Stomach (tissue), 9 donors: ENCODE measurements around the gene PPP5C. TPM values are rescaled to one million over a fixed set of nuclear protein-coding genes. Genes with fewer than 3 reads are reported as not detected.

Source experiments
- DNase-seq, 2 donors: peaks; one replicate each; pipeline versions ENCODE4 v3.0.0 to v3.0.0-alpha.2; 2013 to 2019
- H3K27ac ChIP-seq, 5 donors: fragments of 200-600 bp in 4 of 5; sonication (generic) in 4 of 5; one replicate each; pipeline ENCODE4 v1.5.1; 2013 to 2019; ENCODE audit warnings: mild to moderate bottlenecking in 1 of 5, moderate library complexity in 1 of 5
- H3K27me3 ChIP-seq, 3 donors: fragments of 200-600 bp; sonication (generic); one replicate each; pipeline ENCODE4 v1.5.1; 2017 to 2019; ENCODE audit warnings: mixed run types in 1 of 3
- H3K36me3 ChIP-seq, 4 donors: fragments of 200-600 bp; sonication (generic); 1 replicate in 3 of 4; 2 replicates in 1 of 4; pipeline ENCODE4 v1.5.1; 2016 to 2019
- H3K4me1 ChIP-seq, 4 donors: fragments of 200-600 bp; sonication (generic); one replicate each; pipeline ENCODE4 v1.5.1; 2016 to 2019
- H3K4me3 ChIP-seq, 4 donors: fragments of 200-600 bp; sonication (generic) in 3 of 4; one replicate each; pipeline ENCODE4 v1.5.1; 2016 to 2019; ENCODE audit warnings: mild to moderate bottlenecking in 1 of 4
- H3K9me3 ChIP-seq, 4 donors: fragments of 200-600 bp; sonication (generic); one replicate each; pipeline ENCODE4 v1.5.1; 2016 to 2019
- EP300 ChIP-seq: sonication (generic); formaldehyde crosslinking; IDR thresholded peaks from one replicate; pipeline ENCODE4 v1.6.1; 2017; ENCODE audit warnings: antibody characterized with exemption
- POLR2A ChIP-seq, 4 donors: fragments of 450-650 bp; IDR thresholded peaks; one replicate each; pipeline ENCODE4 v1.6.1; 2016; ENCODE audit warnings: antibody characterized with exemption in 4 of 4, control low read depth in 2 of 4, mild to moderate bottlenecking in 1 of 4, moderate library complexity in 1 of 4
- POLR2AphosphoS5 ChIP-seq, 3 donors: sonication (generic); formaldehyde crosslinking; IDR thresholded peaks; one replicate each; pipeline ENCODE4 v1.6.1; 2016; ENCODE audit warnings: antibody characterized with exemption in 3 of 3
- WGBS, 5 donors: extraction: QIAGEN DNeasy Blood & Tissue Kit in 3 of 5; methylation state at CpG; one replicate each; pipeline versions ENCODE4 v1.1.5 to v1.1.7; 2013 to 2018; 5-methylcytosine and 5-hydroxymethylcytosine counted together
- intact Hi-C: fragments of 100-400 bp; cut with DNase I; formaldehyde crosslinking; loops from one replicate; pipeline ENCODE4 v1.15.1; 2023; ENCODE audit warnings: low total_unique reads
- polyA plus RNA-seq, 3 donors: library from polyadenylated mRNA; stranded (reverse); fragments of 200-250 nt; gene quantifications; one replicate each; pipeline ENCODE4 v1.2.3, GENCODE V29; 2013
- total RNA-seq, 5 donors: library from RNA; depleted of rRNA; stranded (reverse); fragments of >200 nt; gene quantifications; one replicate each; pipeline versions ENCODE4 v1.1.0 to v1.2.3, GENCODE V29; 2014 to 2016
- TF ChIP-seq, protein P1 (sequence below), 7 experiments: fragments of 450-650 bp in 4 of 7; fragments of 200-600 bp in 3 of 7; sonication (generic) in 3 of 7; IDR thresholded peaks; one replicate each; pipeline ENCODE4 v1.5.1; 2016 to 2019; ENCODE audit warnings: antibody characterized with exemption in 7 of 7, control low read depth in 2 of 7, mild to moderate bottlenecking in 1 of 7
- donor health status: healthy with polysubstance abuse.
- donor health status: Bipolar disorder and iron deficiency.
- donor health status: healthy.

The PPP5C gene
- total and polyA plus RNA-seq, 8 donors = 29.6 to 124 (median 63.4) TPM

DNA sequence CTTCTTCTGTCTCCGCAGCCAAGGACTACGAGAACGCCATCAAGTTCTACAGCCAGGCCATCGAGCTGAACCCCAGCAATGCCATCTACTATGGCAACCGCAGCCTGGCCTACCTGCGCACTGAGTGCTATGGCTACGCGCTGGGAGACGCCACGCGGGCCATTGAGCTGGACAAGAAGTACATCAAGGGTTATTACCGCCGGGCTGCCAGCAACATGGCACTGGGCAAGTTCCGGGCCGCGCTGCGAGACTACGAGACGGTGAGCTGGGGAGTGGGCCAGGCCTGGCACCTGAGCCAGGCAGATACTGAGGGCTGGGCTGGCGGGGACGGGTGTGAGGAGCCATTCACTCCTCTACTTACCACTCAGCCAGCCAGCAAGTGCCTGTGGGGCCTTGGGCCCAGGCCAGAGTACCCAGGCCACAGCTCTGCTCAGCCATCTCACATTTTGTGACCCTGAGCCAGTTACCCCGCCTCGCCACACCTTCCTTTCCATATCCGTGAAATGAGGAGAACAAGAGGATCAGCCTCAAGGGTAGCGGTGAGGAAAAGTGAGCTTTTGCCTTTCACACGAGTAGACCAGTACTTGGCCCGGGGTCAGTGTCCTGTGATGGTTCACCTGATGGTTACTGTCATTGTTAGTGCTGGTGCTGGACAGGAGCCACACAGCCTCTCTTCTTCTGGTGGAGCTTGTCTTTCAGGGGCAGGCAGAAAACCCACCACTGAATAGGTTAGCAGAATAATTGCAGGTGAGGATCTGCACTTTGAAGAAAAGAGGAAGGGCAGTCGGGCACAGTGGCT is 7.0 kb downstream of the PPP5C start:
- Histone ChIP-seq H3K4me1 (peaks cover 29 to 81% (median 71%) of the 10 kb centered on the region in 4 donors), H3K27ac (no peak overlapping the region), H3K36me3 (peaks cover 34 to 60% (median 56%) of the 10 kb centered on the region in 4 donors), H3K4me3 (no peak overlapping the region), H3K9me3 (no peaks in the 10 kb centered on the region), H3K27me3 (no peaks in the 10 kb centered on the region)
- DNase-seq = peak in 1 of 2 donors; percentile 83
- no peak for TF ChIP-seq EP300
- no peak for TF ChIP-seq POLR2A (IDR thresholded peaks at IDR 0.05)
- no peak for TF ChIP-seq POLR2AphosphoS5 (IDR thresholded peaks at IDR 0.05)
- TF ChIP-seq, protein P1, sequence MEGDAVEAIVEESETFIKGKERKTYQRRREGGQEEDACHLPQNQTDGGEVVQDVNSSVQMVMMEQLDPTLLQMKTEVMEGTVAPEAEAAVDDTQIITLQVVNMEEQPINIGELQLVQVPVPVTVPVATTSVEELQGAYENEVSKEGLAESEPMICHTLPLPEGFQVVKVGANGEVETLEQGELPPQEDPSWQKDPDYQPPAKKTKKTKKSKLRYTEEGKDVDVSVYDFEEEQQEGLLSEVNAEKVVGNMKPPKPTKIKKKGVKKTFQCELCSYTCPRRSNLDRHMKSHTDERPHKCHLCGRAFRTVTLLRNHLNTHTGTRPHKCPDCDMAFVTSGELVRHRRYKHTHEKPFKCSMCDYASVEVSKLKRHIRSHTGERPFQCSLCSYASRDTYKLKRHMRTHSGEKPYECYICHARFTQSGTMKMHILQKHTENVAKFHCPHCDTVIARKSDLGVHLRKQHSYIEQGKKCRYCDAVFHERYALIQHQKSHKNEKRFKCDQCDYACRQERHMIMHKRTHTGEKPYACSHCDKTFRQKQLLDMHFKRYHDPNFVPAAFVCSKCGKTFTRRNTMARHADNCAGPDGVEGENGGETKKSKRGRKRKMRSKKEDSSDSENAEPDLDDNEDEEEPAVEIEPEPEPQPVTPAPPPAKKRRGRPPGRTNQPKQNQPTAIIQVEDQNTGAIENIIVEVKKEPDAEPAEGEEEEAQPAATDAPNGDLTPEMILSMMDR (IDR thresholded peaks at IDR 0.05) = no peak
- intact Hi-C loops = no loop called here
- WGBS, 5 donors = 70 to 94% (median 76%) methylated on average over 21 to 28 of the region's 28 CpGs

DNA sequence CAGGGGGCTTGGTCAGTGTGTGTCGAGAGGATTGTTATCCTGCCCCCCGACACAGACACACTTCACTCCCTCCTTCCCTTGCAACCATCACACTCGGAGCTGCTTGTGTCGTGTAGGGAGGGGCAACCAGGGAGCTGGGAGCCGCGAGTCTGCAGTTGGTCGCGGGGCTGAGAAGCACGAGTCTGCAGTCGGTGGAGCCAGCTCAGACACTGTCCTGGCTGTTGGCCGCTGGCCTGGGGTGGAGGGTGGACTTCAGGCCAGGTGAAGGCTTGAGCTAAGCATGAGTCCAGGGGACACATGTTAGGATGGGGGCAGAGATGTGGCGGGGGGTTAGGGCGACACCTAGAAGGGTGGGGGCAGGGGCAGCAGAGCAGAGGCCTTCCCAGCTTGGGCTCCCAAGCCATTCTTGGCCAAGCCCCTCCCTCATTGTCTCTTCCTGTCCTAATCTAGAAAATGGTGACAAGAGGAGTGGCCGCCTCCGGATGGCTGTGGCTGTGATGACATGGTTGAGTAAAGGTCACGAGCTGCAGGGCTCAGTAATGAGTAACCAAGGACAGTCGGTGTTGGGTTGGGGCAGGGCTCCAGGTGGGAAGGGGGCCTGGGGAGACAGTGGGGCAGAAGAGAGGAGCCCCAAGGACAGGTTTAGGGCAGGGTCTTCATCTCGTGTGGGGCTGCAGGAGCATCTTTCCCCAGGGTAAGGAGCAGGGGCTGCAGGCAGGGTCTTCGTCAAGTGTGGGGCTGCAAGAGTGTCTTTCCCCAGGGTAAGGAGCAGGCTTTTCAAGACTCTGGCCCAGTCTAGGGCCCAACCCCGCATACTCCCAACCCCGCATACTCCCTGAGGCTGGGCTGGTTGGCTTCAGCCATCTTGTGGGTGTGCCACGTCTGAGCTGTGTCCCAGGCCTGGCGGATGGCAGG is 8.6 kb downstream of the PPP5C start:
- H3K4me1 ChIP-seq = peaks cover 14 to 72% (median 56%) of the 10 kb centered on the region in 4 donors
- H3K9me3 ChIP-seq = no peaks in the 10 kb centered on the region
- H3K27me3 ChIP-seq = no peaks in the 10 kb centered on the region
- no peak for DNase-seq
- H3K36me3 ChIP-seq = peaks cover 34 to 70% (median 58%) of the 10 kb centered on the region in 4 donors
- WGBS, 5 donors = 73 to 78% (median 76%) methylated on average over 19 to 23 of the region's 23 CpGs
- intact Hi-C loops = no loop called here
- no peak for TF ChIP-seq EP300
- TF ChIP-seq, protein P1 (IDR thresholded peaks at IDR 0.05) = no peak
- no peak for TF ChIP-seq POLR2AphosphoS5 (IDR thresholded peaks at IDR 0.05)
- TF ChIP-seq POLR2A (IDR thresholded peaks at IDR 0.05) = no peak
- no peak overlapping the region for H3K4me3 ChIP-seq
- H3K27ac ChIP-seq = no peak overlapping the region

DNA sequence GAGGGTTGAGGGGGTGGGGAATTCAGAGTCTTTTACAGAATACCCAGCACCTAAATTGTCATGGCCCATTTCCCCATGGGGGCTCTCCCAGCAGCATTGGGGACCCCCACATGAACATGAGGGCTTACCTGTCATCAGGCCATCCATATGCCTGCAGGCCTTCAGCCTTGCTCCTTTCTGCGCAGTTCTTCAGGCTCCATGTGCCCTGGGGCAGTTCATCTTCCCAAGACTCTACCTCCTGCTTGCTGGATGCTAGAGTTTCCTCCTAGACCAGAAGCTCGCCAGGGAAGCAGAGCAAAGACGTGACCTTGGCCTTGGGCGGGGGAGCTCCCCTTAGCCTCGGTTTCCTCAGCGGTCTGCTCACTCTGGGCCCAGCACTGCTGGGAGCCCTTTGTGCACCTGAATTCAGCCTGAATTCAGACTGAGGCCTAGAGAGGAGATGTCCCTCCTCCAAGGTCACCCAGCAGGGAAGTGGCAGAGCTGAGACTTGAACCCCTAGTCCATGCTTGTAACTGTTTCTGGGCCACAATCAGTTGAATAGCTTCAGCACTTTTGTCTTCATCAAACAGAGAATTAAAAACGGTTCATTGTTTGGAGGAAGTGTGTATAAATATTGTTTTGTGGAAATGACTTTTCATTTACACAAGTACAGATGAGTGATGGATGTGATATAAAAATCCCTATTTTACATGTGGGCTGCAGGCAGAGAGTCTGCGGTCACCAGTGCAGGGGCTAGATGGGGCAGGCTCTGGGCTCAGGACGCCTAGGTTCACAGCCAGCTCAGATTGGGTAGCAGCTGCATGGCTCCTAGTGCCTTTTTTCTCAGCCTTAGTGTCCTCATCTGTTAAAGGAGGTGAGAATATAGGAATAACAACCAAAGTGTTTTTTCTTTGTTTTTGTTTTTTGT is 9.5 kb downstream of the PPP5C start:
- Histone ChIP-seq H3K36me3 (peaks cover 34 to 71% (median 58%) of the 10 kb centered on the region in 4 donors), H3K4me3 (no peak overlapping the region), H3K27me3 (no peaks in the 10 kb centered on the region), H3K4me1 (peaks cover 4 to 63% (median 46%) of the 10 kb centered on the region in 4 donors), H3K27ac (no peak overlapping the region), H3K9me3 (no peaks in the 10 kb centered on the region)
- no peak for DNase-seq
- no peak for TF ChIP-seq EP300
- no peak for TF ChIP-seq POLR2AphosphoS5 (IDR thresholded peaks at IDR 0.05)
- TF ChIP-seq, protein P1 (IDR thresholded peaks at IDR 0.05) = no peak
- no peak for TF ChIP-seq POLR2A (IDR thresholded peaks at IDR 0.05)
- WGBS, 5 donors = 71 to 86% (median 84%) methylated on average over 4 to 9 of the region's 9 CpGs
- intact Hi-C loops = no loop called here
